HepG2 (cell line): ENCODE measurements around the gene SNAP23.

Experiments
- CTCF ChIP-seq: sonication (generic); formaldehyde crosslinking; IDR thresholded peaks from 2 replicates; pipeline ENCODE4 v1.5.0; 2020; ENCODE audit warnings: mild to moderate bottlenecking, missing genetic modification reagents, moderate library complexity
- SP2 ChIP-seq: sonication (generic); formaldehyde crosslinking; IDR thresholded peaks from 2 replicates; pipeline ENCODE4 v1.5.1; 2020; ENCODE audit warnings: mild to moderate bottlenecking, missing genetic modification reagents
- ZNF10 ChIP-seq: sonication (generic); formaldehyde crosslinking; IDR thresholded peaks from 2 replicates; pipeline ENCODE4 v1.4.0; 2020; ENCODE audit warnings: mild to moderate bottlenecking, low read depth, missing genetic modification reagents, borderline replicate concordance

- TF ChIP-seq CTCF (no peak), SP2 (CRISPR knock-in tag) (no peak), ZNF10 (CRISPR knock-in tag) (no peak)
Measured at GRCh38 chr15:42510258-42511006, 15.0 kb downstream of the SNAP23 start.
